RPMI7951 (cell line): ENCODE data around the gene OR6V1. TPM values are rescaled to one million over a fixed set of nuclear protein-coding genes. Genes with fewer than 3 reads are reported as not detected.
A peak's percentile ranks its signal among the peaks of the same experiment; 100 is the strongest.

Source experiments
- DNase-seq: peaks from one replicate; pipeline ENCODE4 v3.0.0-alpha.2; 2012; ENCODE audit warnings: low read depth
- total RNA-seq: library from RNA; depleted of rRNA; stranded (reverse); fragments of >200 nt; shearing (Covaris generic); gene quantifications from 2 replicates; pipeline ENCODE4 v1.2.3, GENCODE V29; 2014; rRNA removed

Gene OR6V1
- not detected in 2 replicates for total RNA-seq

- no peak for DNase-seq
Observed at GRCh38 chr7:143052041-143052440, at the start of gene OR6V1. TSS of gene OR6V1 (plus strand) at chr7:143052341. CDS start at chr7:143052341, 0 bp downstream.

- DNase-seq, result no peak
Observed at GRCh38 chr7:143002898-143003297, 49.2 kb upstream of the OR6V1 start.

GRCh38 chr7:143003393-143004051 is 48.6 kb upstream of the OR6V1 start:
- peak; percentile 44 for DNase-seq

GRCh38 chr7:143005632-143006260 is 46.4 kb upstream of the OR6V1 start:
- no peak for DNase-seq

GRCh38 chr7:143008007-143008901 is 43.9 kb upstream of the OR6V1 start:
- DNase-seq, result peak; percentile 55

- no peak for DNase-seq
Observed at GRCh38 chr7:143012001-143012400, 40.1 kb upstream of the OR6V1 start.

- DNase-seq, result no peak
Observed at GRCh38 chr7:143012409-143012808, 39.7 kb upstream of the OR6V1 start.

GRCh38 chr7:143013473-143013872 is 38.7 kb upstream of the OR6V1 start:
- no peak for DNase-seq

GRCh38 chr7:143013893-143014292 is 38.2 kb upstream of the OR6V1 start:
- DNase-seq, result peak; percentile 76

- DNase-seq, result no peak
Observed at GRCh38 chr7:143015084-143015483, 37.1 kb upstream of the OR6V1 start.

- no peak for DNase-seq
Observed at GRCh38 chr7:143015926-143016490, 36.1 kb upstream of the OR6V1 start.

GRCh38 chr7:143016996-143017395 is 35.1 kb upstream of the OR6V1 start:
- no peak for DNase-seq

GRCh38 chr7:143018931-143019330 is 33.2 kb upstream of the OR6V1 start:
- DNase-seq, result no peak

- DNase-seq, result no peak
Observed at GRCh38 chr7:143023047-143023446, 29.1 kb upstream of the OR6V1 start.

GRCh38 chr7:143025371-143025770 is 26.8 kb upstream of the OR6V1 start:
- no peak for DNase-seq

- DNase-seq, result no peak
Observed at GRCh38 chr7:143027032-143027431, 25.1 kb upstream of the OR6V1 start, which contains the start of gene OR9A2. TSS of gene OR9A2 (minus strand) at chr7:143027132. CDS start at chr7:143027132, 0 bp downstream.

- DNase-seq, result no peak
Observed at GRCh38 chr7:143027683-143028082, 24.5 kb upstream of the OR6V1 start.

GRCh38 chr7:143038635-143039034 is 13.5 kb upstream of the OR6V1 start:
- DNase-seq, result no peak

- DNase-seq, result no peak
Observed at GRCh38 chr7:143040209-143040715, 11.9 kb upstream of the OR6V1 start.

GRCh38 chr7:143041346-143041745 is 10.8 kb upstream of the OR6V1 start:
- no peak for DNase-seq

GRCh38 chr7:143042159-143042789 is 9.9 kb upstream of the OR6V1 start:
- DNase-seq, result no peak
